NT2/D1 (cell line): Measurements from ENCODE around the gene FAM53A.

Experiments used
- SUZ12 ChIP-seq: IDR thresholded peaks from 2 replicates; pipeline ENCODE4 v1.6.1; 2011; ENCODE audit not compliant: insufficient read length, insufficient read depth; ENCODE audit errors: extremely low read depth
- ZNF274 ChIP-seq: IDR thresholded peaks from 2 replicates; pipeline ENCODE4 v1.6.1; 2011; ENCODE audit warnings: mild to moderate bottlenecking, low read depth, low read length

- TF ChIP-seq ZNF274 (no peak), SUZ12 (no peak)
Observed at GRCh38 chr4:1708581-1708980, 24.5 kb upstream of the FAM53A start.
